HCT116 (cell line): ENCODE data around the gene SLC12A5. TPM values are rescaled to one million over a fixed set of nuclear protein-coding genes. Genes with fewer than 3 reads are reported as not detected.

Experiments
- ATAC-seq: fragments of 200-7000 bp; cut with Tn5 transposase; 2 replicates; pipeline ENCODE4 v1.9.1; 2020; ENCODE audit warnings: mild to moderate bottlenecking, moderate library complexity
- BruUV-seq: library from RNA; stranded (reverse); fragments of 400-500 nt; replicated peaks from 2 replicates; lab custom pipeline; 2021; lab: Mats Ljungman, UMichigan
- CTCF ChIA-PET: fragments of 300-600 bp; sonication (Branson Sonifier 250); formaldehyde crosslinking; loops from one replicate; lab custom pipeline; 2021; ENCODE audit warnings: antibody characterized with exemption; lab: Charles Lee
- POLR2A ChIA-PET: fragments of 300-600, 350-600 bp; sonication (Branson Sonifier 250); formaldehyde crosslinking; loops from one replicate; lab custom pipeline; 2021; ENCODE audit warnings: antibody characterized with exemption; lab: Charles Lee
- RAD21 ChIA-PET, 2 experiments: fragments of 300-600 bp; sonication (Branson Sonifier 250); formaldehyde crosslinking; loops; one replicate each; lab custom pipeline; 2023; ENCODE audit warnings: low total read pairs in 2 of 2; ENCODE audit not compliant: uncharacterized antibody in 2 of 2, unreplicated experiment in 2 of 2, low non-redundant PET in 1 of 2; lab: Charles Lee
- DNase-seq: peaks from one replicate; pipeline ENCODE4 v3.0.0-alpha.2; 2010; ENCODE audit warnings: low read depth, low spot score
- H2AFZ ChIP-seq: fragments of 200-600 bp; shearing (Covaris generic), sonication (generic); 2 replicates; pipeline ENCODE4 v1.6.1; 2017; ENCODE audit warnings: low read depth, mixed run types, mixed read lengths, antibody characterized with exemption, low read length; ENCODE audit not compliant: poor library complexity, severe bottlenecking
- H3K27ac ChIP-seq: 2 replicates; pipeline ENCODE4 v1.5.1; 2012; ENCODE audit warnings: low read depth, low read length
- H3K27me3 ChIP-seq: fragments of 200-600 bp; sonication (generic); 2 replicates; pipeline ENCODE4 v1.6.1; 2016; ENCODE audit warnings: mixed run types, low read length, mixed read lengths; ENCODE audit not compliant: insufficient read depth
- H3K36me3 ChIP-seq, 2 experiments: fragments of 200-500 bp in 1 of 2; fragments of 200-600 bp in 1 of 2; sonication (Bioruptor generic) in 1 of 2; sonication (generic) in 1 of 2; 2 replicates each; pipeline versions ENCODE4 v1.5.1 to v1.6.1; 2014 to 2016; ENCODE audit warnings: low read length in 2 of 2, inconsistent platforms in 1 of 2, mixed read lengths in 1 of 2, mixed run types in 1 of 2; ENCODE audit not compliant: insufficient read depth in 2 of 2, control insufficient read depth in 1 of 2
- H3K4me1 ChIP-seq, 2 experiments: fragments of 200-600 bp in 1 of 2; sonication (generic) in 1 of 2; 2 replicates each; pipeline versions ENCODE4 v1.5.1 to v1.6.1; 2012 to 2017; ENCODE audit warnings: low read length in 2 of 2, inconsistent platforms in 1 of 2, mild to moderate bottlenecking in 1 of 2, mixed read lengths in 1 of 2, mixed run types in 1 of 2, moderate library complexity in 1 of 2; ENCODE audit not compliant: insufficient read depth in 2 of 2, control insufficient read depth in 1 of 2
- H3K4me2 ChIP-seq: fragments of 200-600 bp; sonication (generic); 2 replicates; pipeline ENCODE4 v1.6.1; 2017; ENCODE audit warnings: mixed run types, low read length, mixed read lengths
- H3K4me3 ChIP-seq, 2 experiments: fragments of 200-600 bp in 1 of 2; sonication (generic) in 1 of 2; replicated peaks in 1 of 2; 2 replicates each; pipeline ENCODE4 v1.5.1; 2011 to 2016; ENCODE audit warnings: low read length in 2 of 2, control low read depth in 1 of 2, low read depth in 1 of 2, mild to moderate bottlenecking in 1 of 2, mixed read lengths in 1 of 2, mixed run types in 1 of 2
- H3K79me2 ChIP-seq: fragments of 200-600 bp; sonication (generic); 2 replicates; pipeline ENCODE4 v1.6.1; 2017; ENCODE audit warnings: mild to moderate bottlenecking, mixed run types, low read length, moderate library complexity, mixed read lengths; ENCODE audit not compliant: insufficient read depth
- H3K9ac ChIP-seq: fragments of 200-600 bp; sonication (generic); 2 replicates; pipeline ENCODE4 v1.6.1; 2016; ENCODE audit warnings: low read length, mixed read lengths
- H3K9me2 ChIP-seq: fragments of 200-600 bp; sonication (generic), shearing (Covaris generic); 2 replicates; pipeline ENCODE4 v1.6.1; 2017; ENCODE audit warnings: mixed run types, mild to moderate bottlenecking, moderate library complexity; ENCODE audit not compliant: insufficient read depth
- H3K9me3 ChIP-seq, 2 experiments: fragments of 200-500 bp in 1 of 2; fragments of 200-600 bp in 1 of 2; sonication (Bioruptor generic) in 1 of 2; sonication (generic) in 1 of 2; 2 replicates each; pipeline ENCODE4 v1.6.1; 2014 to 2017; ENCODE audit warnings: low read length in 2 of 2, mixed read lengths in 2 of 2, inconsistent platforms in 1 of 2, low read depth in 1 of 2, mild to moderate bottlenecking in 1 of 2, mixed run types in 1 of 2, moderate library complexity in 1 of 2; ENCODE audit not compliant: control insufficient read depth in 1 of 2, insufficient read depth in 1 of 2
- H4K20me1 ChIP-seq: fragments of 200-600 bp; sonication (generic), shearing (Covaris generic); 2 replicates; pipeline ENCODE4 v1.6.1; 2017; ENCODE audit warnings: mixed run types, mild to moderate bottlenecking, moderate library complexity; ENCODE audit not compliant: insufficient read depth
- CBX3 ChIP-seq: IDR thresholded peaks from 2 replicates; pipeline ENCODE4 v1.6.1; 2012; ENCODE audit warnings: low read depth
- CEBPB ChIP-seq: IDR thresholded peaks from 2 replicates; pipeline ENCODE4 v1.6.1; 2012; ENCODE audit warnings: low read depth
- CTCF ChIP-seq, 3 experiments: fragments of 200-600 bp in 1 of 3; sonication (generic) in 1 of 3; IDR thresholded peaks in 2 of 3; conservative IDR thresholded peaks in 1 of 3; 2 replicates each; pipeline ENCODE4 v1.5.1; 2012 to 2017; ENCODE audit warnings: low read depth in 2 of 3, low read length in 2 of 3, antibody characterized with exemption in 1 of 3, borderline replicate concordance in 1 of 3, control low read depth in 1 of 3, mild to moderate bottlenecking in 1 of 3, mixed read lengths in 1 of 3, mixed run types in 1 of 3, moderate library complexity in 1 of 3; ENCODE audit not compliant: insufficient read depth in 1 of 3
- EGR1 ChIP-seq: IDR thresholded peaks from 2 replicates; pipeline ENCODE4 v1.6.1; 2012; ENCODE audit warnings: low read depth
- ELF1 ChIP-seq: IDR thresholded peaks from 2 replicates; pipeline ENCODE4 v1.6.1; 2012; ENCODE audit warnings: low read depth, borderline replicate concordance
- EZH2 ChIP-seq: fragments of 200-600 bp; sonication (generic); IDR thresholded peaks from 2 replicates; pipeline ENCODE4 v1.6.1; 2017; ENCODE audit warnings: antibody characterized with exemption, mixed run types
- FOSL1 ChIP-seq: IDR thresholded peaks from 2 replicates; pipeline ENCODE4 v1.6.1; 2012; ENCODE audit warnings: low read depth
- JUND ChIP-seq: IDR thresholded peaks from 2 replicates; pipeline ENCODE4 v1.6.1; 2012
- POLR2A ChIP-seq: IDR thresholded peaks from 2 replicates; pipeline ENCODE4 v1.7.0; 2011; ENCODE audit warnings: borderline replicate concordance; ENCODE audit not compliant: insufficient read depth, insufficient read length; ENCODE audit errors: extremely low read depth
- POLR2AphosphoS5 ChIP-seq: IDR thresholded peaks from 2 replicates; pipeline ENCODE4 v1.6.1; 2011; ENCODE audit warnings: mild to moderate bottlenecking, low read depth, low read length, moderate library complexity
- RAD21 ChIP-seq: IDR thresholded peaks from 2 replicates; pipeline ENCODE4 v1.6.1; 2012; ENCODE audit warnings: low read depth, mild to moderate bottlenecking
- SIN3A ChIP-seq: IDR thresholded peaks from 2 replicates; pipeline ENCODE4 v1.6.1; 2012; ENCODE audit warnings: low read depth
- SRF ChIP-seq: IDR thresholded peaks from 2 replicates; pipeline ENCODE4 v1.6.1; 2012; ENCODE audit warnings: low read depth
- TCF7L2 ChIP-seq: IDR thresholded peaks from 2 replicates; pipeline ENCODE4 v1.7.0; 2011; ENCODE audit warnings: borderline replicate concordance, inconsistent platforms; ENCODE audit not compliant: insufficient read depth, insufficient read length; ENCODE audit errors: extremely low read depth
- ZBTB33 ChIP-seq: IDR thresholded peaks from 2 replicates; pipeline ENCODE4 v1.6.1; 2011; ENCODE audit warnings: mild to moderate bottlenecking, low read length, moderate library complexity; ENCODE audit not compliant: insufficient replicate concordance; ENCODE audit errors: extremely low read depth
- ZFX ChIP-seq: fragments of 450-650 bp; IDR thresholded peaks from 2 replicates; pipeline ENCODE4 v1.6.1; 2017
- ZNF274 ChIP-seq: fragments of 200-500 bp; sonication (Bioruptor generic); IDR thresholded peaks from 2 replicates; pipeline ENCODE4 v1.6.1; 2014; ENCODE audit warnings: mild to moderate bottlenecking, low read depth, low read length, inconsistent platforms
- intact Hi-C: fragments of 100-400 bp; cut with micrococcal nuclease; formaldehyde crosslinking; loops from 2 replicates; pipeline ENCODE4 v1.10.0; 2022
- total RNA-seq: library from RNA; stranded (reverse); gene quantifications from one replicate; pipeline ENCODE4 v1.2.1, GENCODE V29; 2021; ENCODE audit not compliant: unreplicated experiment
- TF ChIP-seq, protein P1 (sequence below): IDR thresholded peaks from 2 replicates; pipeline ENCODE4 v1.6.1; 2012
- TF ChIP-seq, protein P2 (sequence below): IDR thresholded peaks from 2 replicates; pipeline ENCODE4 v1.6.1; 2012
- TF ChIP-seq, protein P3 (sequence below): IDR thresholded peaks from 2 replicates; pipeline ENCODE4 v1.6.1; 2012; ENCODE audit warnings: low read depth

SLC12A5 gene
- total RNA-seq, 1 experiment from 2014 or later: 1.9 TPM

DNA sequence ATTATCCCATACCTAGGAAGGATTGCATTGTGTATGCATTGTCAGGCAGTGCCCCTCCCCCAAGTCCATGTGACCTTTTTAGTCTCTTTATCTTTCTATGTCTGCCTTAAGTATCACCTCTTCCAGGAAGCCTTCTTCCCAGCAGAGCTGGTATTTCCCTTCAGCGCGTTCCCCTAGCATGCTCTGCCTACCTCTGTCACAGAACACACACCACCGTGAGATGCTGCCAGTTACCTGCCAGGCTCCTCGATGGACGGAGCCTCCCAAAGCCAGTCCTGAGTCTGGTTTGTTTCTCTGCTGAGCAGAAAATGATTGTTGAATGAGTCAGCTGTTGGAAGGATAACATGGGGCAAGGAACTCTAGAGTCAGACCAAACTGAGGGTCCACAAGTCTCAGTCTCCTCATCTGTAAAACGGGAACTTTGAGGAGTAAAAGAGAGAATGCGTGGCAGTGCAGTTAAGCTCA is 45.7 kb upstream of the SLC12A5 start:
- DNase-seq: no peak
- no peaks in the 10 kb centered on the region for H4K20me1 ChIP-seq
- H3K27ac ChIP-seq: no peak overlapping the region
- peaks cover 0 to 6% of the 10 kb centered on the region in 2 experiments; a peak in 1 of 4 replicates for H3K4me1 ChIP-seq
- no peak overlapping the region for H2AFZ ChIP-seq
- intact Hi-C loops: no loop called here
- TF ChIP-seq, protein P1, sequence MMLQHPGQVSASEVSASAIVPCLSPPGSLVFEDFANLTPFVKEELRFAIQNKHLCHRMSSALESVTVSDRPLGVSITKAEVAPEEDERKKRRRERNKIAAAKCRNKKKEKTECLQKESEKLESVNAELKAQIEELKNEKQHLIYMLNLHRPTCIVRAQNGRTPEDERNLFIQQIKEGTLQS: no peak
- no peak for TF ChIP-seq JUND
- no peak for TF ChIP-seq FOSL1
- no peak for TF ChIP-seq CTCF (IDR thresholded peaks at IDR 0.05 in 2 of 3, conservative IDR thresholded peaks at IDR 0.05 in 1 of 3; ENCODE audit: borderline replicate concordance in 1 of 3, insufficient read depth in 1 of 3, low read depth in 2 of 3, low read length in 2 of 3)
- TF ChIP-seq SRF: no peak
- no peak for TF ChIP-seq EZH2
- TF ChIP-seq ZBTB33: no peak
- TF ChIP-seq CBX3: no peak
- TF ChIP-seq, protein P2, sequence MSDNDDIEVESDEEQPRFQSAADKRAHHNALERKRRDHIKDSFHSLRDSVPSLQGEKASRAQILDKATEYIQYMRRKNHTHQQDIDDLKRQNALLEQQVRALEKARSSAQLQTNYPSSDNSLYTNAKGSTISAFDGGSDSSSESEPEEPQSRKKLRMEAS: no peak
- TF ChIP-seq ZFX: no peak
- TF ChIP-seq ELF1: no peak
- no peak for TF ChIP-seq RAD21
- TF ChIP-seq POLR2A: no peak
- TF ChIP-seq ZNF274: no peak
- no peak for TF ChIP-seq CEBPB
- TF ChIP-seq, protein P3, sequence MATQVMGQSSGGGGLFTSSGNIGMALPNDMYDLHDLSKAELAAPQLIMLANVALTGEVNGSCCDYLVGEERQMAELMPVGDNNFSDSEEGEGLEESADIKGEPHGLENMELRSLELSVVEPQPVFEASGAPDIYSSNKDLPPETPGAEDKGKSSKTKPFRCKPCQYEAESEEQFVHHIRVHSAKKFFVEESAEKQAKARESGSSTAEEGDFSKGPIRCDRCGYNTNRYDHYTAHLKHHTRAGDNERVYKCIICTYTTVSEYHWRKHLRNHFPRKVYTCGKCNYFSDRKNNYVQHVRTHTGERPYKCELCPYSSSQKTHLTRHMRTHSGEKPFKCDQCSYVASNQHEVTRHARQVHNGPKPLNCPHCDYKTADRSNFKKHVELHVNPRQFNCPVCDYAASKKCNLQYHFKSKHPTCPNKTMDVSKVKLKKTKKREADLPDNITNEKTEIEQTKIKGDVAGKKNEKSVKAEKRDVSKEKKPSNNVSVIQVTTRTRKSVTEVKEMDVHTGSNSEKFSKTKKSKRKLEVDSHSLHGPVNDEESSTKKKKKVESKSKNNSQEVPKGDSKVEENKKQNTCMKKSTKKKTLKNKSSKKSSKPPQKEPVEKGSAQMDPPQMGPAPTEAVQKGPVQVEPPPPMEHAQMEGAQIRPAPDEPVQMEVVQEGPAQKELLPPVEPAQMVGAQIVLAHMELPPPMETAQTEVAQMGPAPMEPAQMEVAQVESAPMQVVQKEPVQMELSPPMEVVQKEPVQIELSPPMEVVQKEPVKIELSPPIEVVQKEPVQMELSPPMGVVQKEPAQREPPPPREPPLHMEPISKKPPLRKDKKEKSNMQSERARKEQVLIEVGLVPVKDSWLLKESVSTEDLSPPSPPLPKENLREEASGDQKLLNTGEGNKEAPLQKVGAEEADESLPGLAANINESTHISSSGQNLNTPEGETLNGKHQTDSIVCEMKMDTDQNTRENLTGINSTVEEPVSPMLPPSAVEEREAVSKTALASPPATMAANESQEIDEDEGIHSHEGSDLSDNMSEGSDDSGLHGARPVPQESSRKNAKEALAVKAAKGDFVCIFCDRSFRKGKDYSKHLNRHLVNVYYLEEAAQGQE: no peak
- no peak for TF ChIP-seq SIN3A
- no peak for TF ChIP-seq EGR1
- TF ChIP-seq TCF7L2: no peak
- no peak for TF ChIP-seq POLR2AphosphoS5
- no peaks in the 10 kb centered on the region for H3K9me2 ChIP-seq
- no TSS peak for BruUV-seq
- no peaks in the 10 kb centered on the region for H3K79me2 ChIP-seq
- no peak for ATAC-seq
- H3K9ac ChIP-seq: no peak overlapping the region
- H3K27me3 ChIP-seq: no peaks in the 10 kb centered on the region
- H3K36me3 ChIP-seq: no peaks in the 10 kb centered on the region
- POLR2A ChIA-PET: no interaction called here
- CTCF ChIA-PET: interaction anchor here (1.3 to 5.4 kb wide), 2 partner anchors 12 to 31 kb away, joined by 5 to 46 read pairs; partner anchors contain the start of gene ZNF335
- no peak overlapping the region for H3K4me3 ChIP-seq
- H3K4me2 ChIP-seq: no peak overlapping the region
- no peaks in the 10 kb centered on the region for H3K9me3 ChIP-seq
- RAD21 ChIA-PET: no interaction called here
